ENCODE measurements around the gene SCEL. TPM values are rescaled to one million over a fixed set of nuclear protein-coding genes. Genes with fewer than 3 reads are reported as not detected.

Gene SCEL
- total and polyA plus RNA-seq, 4 experiments from 2014 or later = not detected

- no peaks in the 10 kb centered on the region for H3K4me1 Mint-ChIP-seq
- H3K36me3 Mint-ChIP-seq = no peaks in the 10 kb centered on the region
- intact Hi-C loops (cut with micrococcal nuclease) = no loop called here
- Histone ChIP-seq H3K4me3 (ENCODE audit: low read length in 2 of 2) (no peak overlapping the region), H3K27me3 (ENCODE audit: insufficient read depth, low read length) (no peaks in the 10 kb centered on the region), H3K4me1 (ENCODE audit: insufficient read depth, low read length) (no peaks in the 10 kb centered on the region), H3K9me3 (ENCODE audit: control insufficient read depth in 1 of 2, low read length in 2 of 2) (no peaks in the 10 kb centered on the region), H3K36me3 (ENCODE audit: insufficient read depth, low read length) (no peaks in the 10 kb centered on the region), H3K27ac (ENCODE audit: low read depth, low read length) (no peak overlapping the region)
- POLR2A ChIA-PET (ENCODE audit: partially characterized antibody) = no interaction called here
- CTCF ChIA-PET (ENCODE audit: partially characterized antibody) = no interaction called here
- no peak overlapping the region for H3K4me3 Mint-ChIP-seq
- H3K9me3 Mint-ChIP-seq = no peaks in the 10 kb centered on the region
- no peak for DNase-seq
- peaks cover 11 to 16% of the 10 kb centered on the region in 2 donors for H3K27me3 Mint-ChIP-seq
- H3K27ac Mint-ChIP-seq = no peak overlapping the region
Measured at GRCh38 chr13:77544758-77545338, 9.3 kb downstream of the SCEL start.

DNA sequence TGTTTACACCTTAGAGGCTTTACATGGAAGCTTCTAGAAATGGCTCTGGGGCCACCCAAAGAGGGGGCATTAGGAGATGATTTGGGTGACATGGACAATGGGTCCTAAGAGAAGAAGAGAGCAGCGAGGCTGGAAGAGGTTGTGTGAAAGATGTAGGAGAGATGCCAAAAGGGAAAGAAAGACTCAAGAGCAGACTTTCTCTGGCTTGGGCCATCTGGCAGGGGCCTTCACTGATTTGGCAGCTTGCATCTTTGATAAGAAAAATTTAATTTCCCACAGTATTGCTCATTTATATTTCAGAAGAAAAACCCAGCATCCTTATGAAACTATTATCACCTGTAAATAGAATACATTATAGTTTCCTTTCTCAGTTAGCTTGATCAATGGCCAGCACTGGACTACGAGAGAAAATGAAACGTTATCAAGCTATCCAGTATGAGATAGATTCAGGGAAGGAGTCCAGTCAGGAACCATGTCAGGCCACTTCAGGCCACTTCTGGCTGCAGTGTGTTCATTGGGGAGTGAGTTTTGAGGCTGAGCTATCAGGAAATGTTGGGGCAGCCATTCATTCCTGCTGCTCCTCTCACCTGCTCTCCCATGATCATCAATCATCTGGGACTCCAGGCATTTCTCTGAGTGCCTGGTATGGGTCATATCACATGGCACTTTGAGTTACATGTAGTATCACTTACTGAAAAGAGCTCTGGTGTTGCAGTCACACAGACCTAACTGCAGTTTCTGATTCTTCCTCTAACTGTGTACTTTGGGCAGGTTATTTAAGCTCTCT is 10.3 kb downstream of the SCEL start:
- Histone ChIP-seq H3K9me3 (ENCODE audit: control insufficient read depth in 1 of 2, low read length in 2 of 2) (no peaks in the 10 kb centered on the region), H3K27ac (ENCODE audit: low read depth, low read length) (no peak overlapping the region), H3K27me3 (ENCODE audit: insufficient read depth, low read length) (no peaks in the 10 kb centered on the region), H3K4me3 (ENCODE audit: low read length in 2 of 2) (no peak overlapping the region), H3K4me1 (ENCODE audit: insufficient read depth, low read length) (no peaks in the 10 kb centered on the region), H3K36me3 (ENCODE audit: insufficient read depth, low read length) (no peaks in the 10 kb centered on the region)
- no peak for DNase-seq
- H3K4me3 Mint-ChIP-seq = peak overlapping the region in 1 of 8 donors; percentile 46
- ChIA-PET POLR2A (ENCODE audit: partially characterized antibody) (no interaction called here), CTCF (ENCODE audit: partially characterized antibody) (no interaction called here)
- H3K4me1 Mint-ChIP-seq = no peaks in the 10 kb centered on the region
- peak overlapping the region in 1 of 7 donors; percentile 45 for H3K27ac Mint-ChIP-seq
- H3K36me3 Mint-ChIP-seq = no peaks in the 10 kb centered on the region
- intact Hi-C loops (cut with micrococcal nuclease) = no loop called here
- H3K27me3 Mint-ChIP-seq = peaks cover 9 to 10% of the 10 kb centered on the region in 2 donors
- H3K9me3 Mint-ChIP-seq = no peaks in the 10 kb centered on the region

- Histone ChIP-seq H3K4me3 (ENCODE audit: low read length in 2 of 2) (no peak overlapping the region), H3K27me3 (ENCODE audit: insufficient read depth, low read length) (no peaks in the 10 kb centered on the region), H3K4me1 (ENCODE audit: insufficient read depth, low read length) (no peaks in the 10 kb centered on the region), H3K36me3 (ENCODE audit: insufficient read depth, low read length) (no peaks in the 10 kb centered on the region), H3K27ac (ENCODE audit: low read depth, low read length) (no peak overlapping the region), H3K9me3 (ENCODE audit: control insufficient read depth in 1 of 2, low read length in 2 of 2) (no peaks in the 10 kb centered on the region)
- Mint-ChIP-seq H3K9me3 (no peaks in the 10 kb centered on the region), H3K4me3 (no peak overlapping the region), H3K36me3 (no peaks in the 10 kb centered on the region), H3K27me3 (peaks cover 8 to 10% of the 10 kb centered on the region in 2 donors), H3K27ac (no peak overlapping the region), H3K4me1 (no peaks in the 10 kb centered on the region)
- ChIA-PET CTCF (ENCODE audit: partially characterized antibody) (no interaction called here), POLR2A (ENCODE audit: partially characterized antibody) (no interaction called here)
- no peak for DNase-seq
- intact Hi-C loops (cut with micrococcal nuclease) = no loop called here
Measured at GRCh38 chr13:77548095-77548494, 12.6 kb downstream of the SCEL start.

DNA sequence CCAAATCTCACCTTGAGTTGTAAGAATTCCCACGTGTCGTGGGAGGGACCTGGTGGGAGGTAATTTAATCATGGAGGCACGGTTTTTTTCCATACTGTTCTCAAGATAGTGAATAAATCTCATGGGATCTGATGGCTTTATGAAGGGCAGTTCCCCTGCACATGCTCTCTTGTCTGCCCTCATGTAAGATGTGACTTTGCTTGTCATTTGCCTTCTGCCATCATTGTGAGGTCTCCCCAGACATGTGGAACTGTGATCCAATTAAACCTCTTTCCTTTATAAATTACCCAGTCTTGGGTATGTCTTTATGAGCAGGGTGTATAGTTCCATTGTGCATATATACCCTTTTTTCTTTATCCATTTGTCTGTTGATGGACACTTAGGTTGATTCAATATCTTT is 13.1 kb downstream of the SCEL start:
- ChIA-PET POLR2A (ENCODE audit: partially characterized antibody) (no interaction called here), CTCF (ENCODE audit: partially characterized antibody) (no interaction called here)
- H3K9me3 Mint-ChIP-seq = no peaks in the 10 kb centered on the region
- DNase-seq = no peak
- intact Hi-C loops (cut with micrococcal nuclease) = no loop called here
- H3K4me3 Mint-ChIP-seq = no peak overlapping the region
- H3K4me1 Mint-ChIP-seq = no peaks in the 10 kb centered on the region
- no peak overlapping the region for H3K27ac Mint-ChIP-seq
- Histone ChIP-seq H3K36me3 (ENCODE audit: insufficient read depth, low read length) (no peaks in the 10 kb centered on the region), H3K27me3 (ENCODE audit: insufficient read depth, low read length) (no peaks in the 10 kb centered on the region), H3K9me3 (ENCODE audit: control insufficient read depth in 1 of 2, low read length in 2 of 2) (no peaks in the 10 kb centered on the region), H3K4me1 (ENCODE audit: insufficient read depth, low read length) (no peaks in the 10 kb centered on the region), H3K4me3 (ENCODE audit: low read length in 2 of 2) (no peak overlapping the region), H3K27ac (ENCODE audit: low read depth, low read length) (no peak overlapping the region)
- no peaks in the 10 kb centered on the region for H3K36me3 Mint-ChIP-seq
- peaks cover 6 to 9% of the 10 kb centered on the region in 2 donors for H3K27me3 Mint-ChIP-seq

- H3K36me3 Mint-ChIP-seq = no peaks in the 10 kb centered on the region
- CTCF ChIA-PET (ENCODE audit: partially characterized antibody) = interaction anchor here (1.8 kb wide), 1 partner anchor 12 kb away, joined by 3 read pairs; no protein-coding TSS in a partner anchor
- POLR2A ChIA-PET (ENCODE audit: partially characterized antibody) = no interaction called here
Measured at GRCh38 chr13:77554069-77554468, 18.6 kb downstream of the SCEL start.

GRCh38 chr13:77555246-77555645 is 19.7 kb downstream of the SCEL start:
- CTCF ChIA-PET (ENCODE audit: partially characterized antibody) = interaction anchor here (0.5 to 1.8 kb wide), 2 partner anchors 13 to 248 kb away, joined by 3 read pairs; no protein-coding TSS in a partner anchor

More at GRCh38 chr13:77554069-77554468, 18.6 kb downstream of the SCEL start:
- Mint-ChIP-seq H3K4me3 (no peak overlapping the region), H3K27me3 (peaks cover 0 to 7% of the 10 kb centered on the region in 2 donors), H3K27ac (no peak overlapping the region), H3K4me1 (peaks cover 0 to 9% (median under 1%) of the 10 kb centered on the region in 4 donors), H3K9me3 (no peaks in the 10 kb centered on the region)
- no peak for DNase-seq
- no peaks in the 10 kb centered on the region for H3K4me1 ChIP-seq (ENCODE audit: insufficient read depth, low read length)
- no peaks in the 10 kb centered on the region for H3K27me3 ChIP-seq (ENCODE audit: insufficient read depth, low read length)
- H3K4me3 ChIP-seq (ENCODE audit: low read length in 2 of 2) = no peak overlapping the region
- no peak overlapping the region for H3K27ac ChIP-seq (ENCODE audit: low read depth, low read length)
- H3K36me3 ChIP-seq (ENCODE audit: insufficient read depth, low read length) = no peaks in the 10 kb centered on the region
- intact Hi-C loops (cut with micrococcal nuclease) = no loop called here
- no peaks in the 10 kb centered on the region for H3K9me3 ChIP-seq (ENCODE audit: control insufficient read depth in 1 of 2, low read length in 2 of 2)

GRCh38 chr13:77558016-77558415 is 22.5 kb downstream of the SCEL start:
- no peak for DNase-seq
- Histone ChIP-seq H3K27me3 (ENCODE audit: insufficient read depth, low read length) (no peaks in the 10 kb centered on the region), H3K27ac (ENCODE audit: low read depth, low read length) (no peak overlapping the region), H3K4me3 (ENCODE audit: low read length in 2 of 2) (no peak overlapping the region), H3K9me3 (ENCODE audit: control insufficient read depth in 1 of 2, low read length in 2 of 2) (no peaks in the 10 kb centered on the region), H3K4me1 (ENCODE audit: insufficient read depth, low read length) (no peaks in the 10 kb centered on the region), H3K36me3 (ENCODE audit: insufficient read depth, low read length) (no peaks in the 10 kb centered on the region)
- Mint-ChIP-seq H3K9me3 (no peaks in the 10 kb centered on the region), H3K4me1 (peaks cover 5 to 17% (median 5%) of the 10 kb centered on the region in 4 donors), H3K27me3 (peaks cover 2 to 4% of the 10 kb centered on the region in 2 donors), H3K36me3 (no peaks in the 10 kb centered on the region), H3K27ac (peak overlapping the region in 1 of 7 donors; percentile 48), H3K4me3 (peak overlapping the region in 3 of 8 donors; percentile 2 to 27 (median 25))
- intact Hi-C loops (cut with micrococcal nuclease) = no loop called here
- POLR2A ChIA-PET (ENCODE audit: partially characterized antibody) = no interaction called here
- CTCF ChIA-PET (ENCODE audit: partially characterized antibody) = no interaction called here

More at GRCh38 chr13:77555246-77555645, 19.7 kb downstream of the SCEL start:
- Mint-ChIP-seq H3K36me3 (no peaks in the 10 kb centered on the region), H3K4me3 (no peak overlapping the region), H3K27ac (no peak overlapping the region), H3K27me3 (peaks cover 0 to 4% of the 10 kb centered on the region in 2 donors), H3K9me3 (no peaks in the 10 kb centered on the region), H3K4me1 (peaks cover 5 to 17% (median 5%) of the 10 kb centered on the region in 4 donors)
- POLR2A ChIA-PET (ENCODE audit: partially characterized antibody) = no interaction called here
- no peak overlapping the region for H3K4me3 ChIP-seq (ENCODE audit: low read length in 2 of 2)
- H3K4me1 ChIP-seq (ENCODE audit: insufficient read depth, low read length) = no peaks in the 10 kb centered on the region
- H3K27me3 ChIP-seq (ENCODE audit: insufficient read depth, low read length) = no peaks in the 10 kb centered on the region
- no peak overlapping the region for H3K27ac ChIP-seq (ENCODE audit: low read depth, low read length)
- H3K9me3 ChIP-seq (ENCODE audit: control insufficient read depth in 1 of 2, low read length in 2 of 2) = no peaks in the 10 kb centered on the region
- no peaks in the 10 kb centered on the region for H3K36me3 ChIP-seq (ENCODE audit: insufficient read depth, low read length)
- intact Hi-C loops (cut with micrococcal nuclease) = no loop called here
- no peak for DNase-seq
